Activated B cell treated with CpG ODN at 0.5 μM for 24 hours (primary cell): ENCODE data around the gene NLRC5. TPM values are rescaled to one million over a fixed set of nuclear protein-coding genes. Genes with fewer than 3 reads are reported as not detected.
"Not testable (repeated sequence)": the region's sequence is repeated elsewhere in the genome, so short reads cannot be mapped to it uniquely, and the experiment has no call there.

Experiments used
- ATAC-seq: fragments of 200-7000 bp; cut with Tn5 transposase; one replicate; pipeline ENCODE4 v1.10.0; 2021; ENCODE audit warnings: low read depth, mild to moderate bottlenecking, moderate library complexity
- CTCF ChIA-PET: fragments of 350-600 bp; sonication (Branson Sonifier 250); formaldehyde crosslinking; loops from one replicate; lab custom pipeline; 2021; ENCODE audit warnings: antibody characterized with exemption; lab: Charles Lee
- POLR2A ChIA-PET: fragments of 350-600 bp; sonication (Branson Sonifier 250); formaldehyde crosslinking; loops from one replicate; lab custom pipeline; 2021; ENCODE audit warnings: antibody characterized with exemption; lab: Charles Lee
- DNase-seq: peaks from one replicate; pipeline ENCODE4 v3.0.0; 2022
- H3K27ac Mint-ChIP-seq: one replicate; pipeline ENCODE4 v1.8.0; 2020; ENCODE audit warnings: mixed read lengths
- H3K27me3 Mint-ChIP-seq: one replicate; pipeline ENCODE4 v1.8.0; 2021; ENCODE audit warnings: mixed read lengths
- H3K36me3 Mint-ChIP-seq: one replicate; pipeline ENCODE4 v1.8.0; 2021; ENCODE audit warnings: low read depth, mixed read lengths
- H3K4me1 Mint-ChIP-seq: one replicate; pipeline ENCODE4 v1.8.0; 2021; ENCODE audit warnings: mixed read lengths
- H3K4me3 Mint-ChIP-seq: one replicate; pipeline ENCODE4 v1.8.0; 2020; ENCODE audit warnings: mild to moderate bottlenecking, mixed read lengths
- H3K9me3 Mint-ChIP-seq: one replicate; pipeline ENCODE4 v1.8.0; 2020; ENCODE audit warnings: mixed read lengths
- intact Hi-C: fragments of 100-400 bp; cut with micrococcal nuclease; formaldehyde crosslinking; loops from one replicate; pipeline ENCODE4 v1.15.1; 2024
- total RNA-seq: library from RNA; stranded (reverse); gene quantifications from 2 replicates; pipeline ENCODE4 v1.2.3, GENCODE V29; 2022
- TF ChIP-seq, protein P1 (sequence below): fragments of 200-600 bp; IDR thresholded peaks from one replicate; pipeline ENCODE4 v1.8.0; 2022; ENCODE audit warnings: antibody characterized with exemption, mild to moderate bottlenecking

Gene NLRC5
- total RNA-seq, 1 donor from 2014 or later: 372 TPM

DNA sequence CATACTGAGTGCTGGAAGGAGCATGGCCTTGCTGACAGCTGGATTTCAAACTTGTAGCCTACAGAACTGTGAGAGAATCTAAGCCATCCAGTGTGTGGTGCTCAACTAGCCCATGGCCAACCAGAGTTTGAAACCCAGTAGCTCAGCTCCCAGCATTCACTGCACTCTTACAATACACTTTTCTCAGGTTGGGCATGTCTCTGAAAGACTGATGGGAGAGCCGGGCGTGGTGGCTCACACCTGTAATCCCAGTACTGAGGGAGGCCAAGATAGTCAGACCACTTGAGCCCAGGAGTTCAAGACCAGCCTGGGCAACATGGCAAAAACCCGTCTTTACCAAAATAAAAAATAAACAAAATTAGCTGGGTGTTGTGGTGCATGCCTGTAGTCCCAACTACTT lies 106.8 kb downstream of the NLRC5 start:
- intact Hi-C loops: no loop called here
- H3K4me3 Mint-ChIP-seq: no peak overlapping the region
- no peaks in the 10 kb centered on the region for H3K36me3 Mint-ChIP-seq
- POLR2A ChIA-PET: interaction anchor here (0.6 kb wide), 1 partner anchor 488 kb away, joined by 3 read pairs; the partner anchor contains the start of gene MT2A
- TF ChIP-seq, protein P1, sequence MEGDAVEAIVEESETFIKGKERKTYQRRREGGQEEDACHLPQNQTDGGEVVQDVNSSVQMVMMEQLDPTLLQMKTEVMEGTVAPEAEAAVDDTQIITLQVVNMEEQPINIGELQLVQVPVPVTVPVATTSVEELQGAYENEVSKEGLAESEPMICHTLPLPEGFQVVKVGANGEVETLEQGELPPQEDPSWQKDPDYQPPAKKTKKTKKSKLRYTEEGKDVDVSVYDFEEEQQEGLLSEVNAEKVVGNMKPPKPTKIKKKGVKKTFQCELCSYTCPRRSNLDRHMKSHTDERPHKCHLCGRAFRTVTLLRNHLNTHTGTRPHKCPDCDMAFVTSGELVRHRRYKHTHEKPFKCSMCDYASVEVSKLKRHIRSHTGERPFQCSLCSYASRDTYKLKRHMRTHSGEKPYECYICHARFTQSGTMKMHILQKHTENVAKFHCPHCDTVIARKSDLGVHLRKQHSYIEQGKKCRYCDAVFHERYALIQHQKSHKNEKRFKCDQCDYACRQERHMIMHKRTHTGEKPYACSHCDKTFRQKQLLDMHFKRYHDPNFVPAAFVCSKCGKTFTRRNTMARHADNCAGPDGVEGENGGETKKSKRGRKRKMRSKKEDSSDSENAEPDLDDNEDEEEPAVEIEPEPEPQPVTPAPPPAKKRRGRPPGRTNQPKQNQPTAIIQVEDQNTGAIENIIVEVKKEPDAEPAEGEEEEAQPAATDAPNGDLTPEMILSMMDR: no peak
- peaks cover 11% of the 10 kb centered on the region for H3K4me1 Mint-ChIP-seq
- H3K27ac Mint-ChIP-seq: no peak overlapping the region
- CTCF ChIA-PET: no interaction called here
- peaks cover 21% of the 10 kb centered on the region for H3K27me3 Mint-ChIP-seq
- DNase-seq: no peak
- H3K9me3 Mint-ChIP-seq: no peaks in the 10 kb centered on the region
- ATAC-seq: no peak

DNA sequence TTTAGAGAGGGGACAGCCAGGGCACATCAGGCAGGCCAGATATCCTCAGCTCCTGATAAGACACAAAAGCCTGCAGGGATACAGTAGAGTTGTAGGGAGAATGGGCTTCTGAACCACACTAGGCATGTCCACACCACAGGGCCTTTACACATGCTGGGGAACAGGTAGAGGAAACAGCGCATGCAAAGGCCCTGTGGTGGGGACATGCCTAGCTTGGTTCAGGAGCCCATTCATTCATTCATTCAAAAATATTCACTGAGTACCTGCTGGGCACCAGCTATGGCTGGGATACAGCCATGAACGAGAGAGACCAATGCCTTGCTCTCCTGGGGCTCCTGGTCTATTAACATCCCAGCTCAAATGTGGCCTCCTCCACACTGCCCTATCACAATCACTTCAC lies 107.4 kb downstream of the NLRC5 start:
- H3K36me3 Mint-ChIP-seq: no peaks in the 10 kb centered on the region
- TF ChIP-seq, protein P1: no peak
- H3K4me1 Mint-ChIP-seq: peaks cover 6% of the 10 kb centered on the region
- H3K27ac Mint-ChIP-seq: no peak overlapping the region
- ChIA-PET POLR2A (interaction anchor here (0.6 kb wide), 1 partner anchor 10 kb away, joined by 3 read pairs; no protein-coding TSS in a partner anchor), CTCF (interaction anchor here (0.7 kb wide), 1 partner anchor 201 kb away, joined by 3 read pairs; no protein-coding TSS in a partner anchor)
- peaks cover 18% of the 10 kb centered on the region for H3K27me3 Mint-ChIP-seq
- DNase-seq: no peak
- H3K9me3 Mint-ChIP-seq: no peaks in the 10 kb centered on the region
- ATAC-seq: no peak
- H3K4me3 Mint-ChIP-seq: no peak overlapping the region
- intact Hi-C loops: no loop called here

DNA sequence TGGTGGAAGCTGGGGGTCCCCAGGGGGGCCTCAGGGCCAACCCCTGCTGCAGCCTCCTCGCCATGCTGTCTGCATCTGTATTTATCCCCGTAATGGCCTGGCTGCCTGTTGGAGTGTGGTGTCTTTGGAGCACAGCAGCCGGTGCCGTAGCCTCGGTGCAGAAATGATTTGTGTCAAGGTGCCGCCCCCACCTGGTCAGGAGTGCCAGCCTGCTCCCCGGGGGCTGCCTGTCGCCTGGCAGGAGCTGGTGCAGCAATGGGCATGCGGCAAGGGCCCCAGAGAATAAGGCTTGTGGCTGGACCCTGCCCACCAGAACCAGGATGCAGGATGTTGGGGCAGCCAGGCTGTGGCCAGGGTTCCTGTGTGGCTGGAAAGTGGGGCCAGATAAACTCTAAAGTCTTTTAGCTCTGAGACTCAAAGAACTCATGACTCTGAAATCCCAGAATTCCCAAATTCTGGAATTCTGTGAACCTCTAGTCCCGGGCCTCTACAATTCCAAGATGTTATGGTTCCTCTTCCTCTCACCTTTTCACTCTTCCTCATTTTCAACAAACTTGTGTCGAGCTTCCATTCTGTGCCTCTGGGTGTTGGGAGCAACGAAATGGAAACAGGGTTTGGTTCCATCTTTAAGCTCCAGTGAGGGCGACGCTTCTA lies 109.0 kb downstream of the NLRC5 start:
- Mint-ChIP-seq H3K9me3 (no peaks in the 10 kb centered on the region), H3K27ac (no peak overlapping the region), H3K36me3 (no peaks in the 10 kb centered on the region), H3K4me1 (peaks cover 4% of the 10 kb centered on the region), H3K27me3 (peaks cover 17% of the 10 kb centered on the region), H3K4me3 (no peak overlapping the region)
- ATAC-seq (no peak), DNase-seq (no peak)
- CTCF ChIA-PET: interaction anchor here (1.2 kb wide), 1 partner anchor 14 kb away, joined by 4 read pairs; no protein-coding TSS in a partner anchor
- POLR2A ChIA-PET: no interaction called here
- intact Hi-C loops: no loop called here
- TF ChIP-seq, protein P1: no peak

DNA sequence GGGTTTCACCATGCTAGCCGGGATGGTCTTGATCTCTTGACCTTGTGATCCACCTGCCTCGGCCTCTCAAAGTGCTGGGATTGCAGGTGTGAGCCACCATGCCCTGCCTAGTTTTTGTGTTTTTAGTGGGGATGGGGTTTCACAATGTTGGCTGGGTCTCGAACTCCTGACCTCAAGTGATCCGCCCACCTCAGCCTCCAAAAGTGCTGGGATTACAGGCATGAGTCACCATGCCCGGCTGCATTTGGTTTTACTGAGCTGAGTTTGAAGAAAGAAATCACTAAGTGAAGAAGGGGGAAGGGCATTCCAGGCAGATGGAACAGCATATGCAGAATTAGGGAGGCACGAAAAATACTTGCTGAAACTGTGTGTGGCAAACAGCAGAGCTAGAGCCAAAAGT lies 110.6 kb downstream of the NLRC5 start:
- DNase-seq, H3K27ac Mint-ChIP-seq, H3K27me3 Mint-ChIP-seq, H3K4me3 Mint-ChIP-seq, H3K4me1 Mint-ChIP-seq, H3K36me3 Mint-ChIP-seq, intact Hi-C loops, H3K9me3 Mint-ChIP-seq, ATAC-seq: not testable (repeated sequence)
- ChIA-PET CTCF (interaction anchor here (1.2 kb wide), 1 partner anchor 129 kb away, joined by 3 read pairs; no protein-coding TSS in a partner anchor), POLR2A (interaction anchor here (0.7 kb wide), 1 partner anchor 362 kb away, joined by 5 read pairs; no protein-coding TSS in a partner anchor)

DNA sequence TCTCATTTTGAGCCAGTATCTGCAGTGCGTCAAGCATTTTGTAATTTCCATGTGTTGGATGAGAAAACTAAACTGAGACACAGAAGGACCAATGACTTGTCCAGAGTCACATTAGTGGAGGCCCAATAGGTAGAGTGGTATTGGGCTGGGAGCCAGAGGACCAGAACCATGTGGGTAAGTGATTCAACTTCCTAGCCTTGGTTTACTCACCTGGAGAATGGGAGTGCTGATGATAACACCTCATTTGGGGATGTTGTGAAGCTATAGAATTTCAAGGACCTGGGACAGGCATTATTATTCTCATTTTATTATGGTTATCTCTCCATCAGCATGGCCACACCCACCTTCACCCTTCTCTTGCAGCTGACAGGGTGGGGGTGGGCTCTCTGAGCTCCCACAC lies 111.1 kb downstream of the NLRC5 start:
- DNase-seq (no peak), ATAC-seq (no peak)
- CTCF ChIA-PET: interaction anchor here (1.2 kb wide), 1 partner anchor 130 kb away, joined by 3 read pairs; no protein-coding TSS in a partner anchor
- POLR2A ChIA-PET: no interaction called here
- Mint-ChIP-seq H3K9me3 (no peaks in the 10 kb centered on the region), H3K36me3 (no peaks in the 10 kb centered on the region), H3K27ac (no peak overlapping the region), H3K27me3 (peaks cover 4% of the 10 kb centered on the region), H3K4me1 (no peaks in the 10 kb centered on the region), H3K4me3 (no peak overlapping the region)
- TF ChIP-seq, protein P1: no peak
- intact Hi-C loops: no loop called here
